NCI-H510A treated with DMSO at 0.1 percent for 48 hours (cell line): ENCODE results near the gene MCF2L.

ENCODE experiments used
- DNase-seq: peaks from one replicate; lab custom pipeline; 2025; lab: John Stamatoyannopoulos, UW

MCF2L gene

GRCh38 chr13:113083402-113084061 is 114.5 kb downstream of the MCF2L start:
- no peak for DNase-seq

GRCh38 chr13:113084094-113084942 is 115.3 kb downstream of the MCF2L start:
- no peak for DNase-seq

- DNase-seq: no peak
These were observed 116.0 kb downstream of the MCF2L start for GRCh38 chr13:113084943-113085540.

GRCh38 chr13:113086031-113086750 is 117.2 kb downstream of the MCF2L start:
- no peak for DNase-seq

GRCh38 chr13:113086991-113087922 is 118.2 kb downstream of the MCF2L start:
- DNase-seq: no peak

- no peak for DNase-seq
These were observed 119.1 kb downstream of the MCF2L start for GRCh38 chr13:113087923-113088690.

GRCh38 chr13:113088691-113089020 is 119.6 kb downstream of the MCF2L start:
- no peak for DNase-seq

GRCh38 chr13:113089693-113090414 is 120.8 kb downstream of the MCF2L start:
- no peak for DNase-seq

- DNase-seq: no peak
These were observed 121.4 kb downstream of the MCF2L start for GRCh38 chr13:113090415-113090770.

- no peak for DNase-seq
These were observed 121.8 kb downstream of the MCF2L start for GRCh38 chr13:113090806-113091205.

GRCh38 chr13:113091211-113091771 is 122.3 kb downstream of the MCF2L start:
- DNase-seq: no peak

GRCh38 chr13:113091891-113092775 is 123.1 kb downstream of the MCF2L start:
- no peak for DNase-seq

- no peak for DNase-seq
These were observed 124.0 kb downstream of the MCF2L start for GRCh38 chr13:113092776-113093579.

GRCh38 chr13:113093580-113094409 is 124.8 kb downstream of the MCF2L start:
- DNase-seq: no peak

- DNase-seq: no peak
These were observed 125.4 kb downstream of the MCF2L start for GRCh38 chr13:113094410-113094800.

- no peak for DNase-seq
These were observed 126.4 kb downstream of the MCF2L start for GRCh38 chr13:113095146-113096051.
